Umbilical cord (tissue), 1 donor: ENCODE measurements around the gene CCL1. TPM values are rescaled to one million over a fixed set of nuclear protein-coding genes. Genes with fewer than 3 reads are reported as not detected.

Experiments
- total RNA-seq: library from RNA; depleted of rRNA; stranded (reverse); fragments of >200 nt; gene quantifications from one replicate; pipeline ENCODE4 v1.2.3, GENCODE V29; 2014; ENCODE audit warnings: low replicate concordance; ENCODE audit not compliant: insufficient read depth

The CCL1 gene
- total RNA-seq, 1 donor from 2014 or later: not detected

Other genes with a start within 250 kb of the CCL1 start
- gene CCL2, start 107.9 kb downstream of the CCL1 start, total RNA-seq: 27.7 TPM
- gene CCL7, start 93.0 kb downstream of the CCL1 start, total RNA-seq: 2.6 TPM
- gene CCL11, start 77.5 kb downstream of the CCL1 start, total RNA-seq: 1.2 TPM
- gene CCL8, start 43.8 kb downstream of the CCL1 start, total RNA-seq: 2.9 TPM
- not detected for gene CCL13, start 6.8 kb downstream of the CCL1 start, total RNA-seq
- 0.48 TPM for gene TMEM132E, start 216.3 kb upstream of the CCL1 start, total RNA-seq